GM18517 (cell line): Measurements from ENCODE around the gene BCAS3.

Source experiments
- ATAC-seq: cut with Tn5 transposase; IDR thresholded peaks from one replicate; pipeline ENCODE4 v1.9.1; 2021; ENCODE audit warnings: mild to moderate bottlenecking, moderate library complexity; ENCODE audit not compliant: unreplicated experiment

BCAS3 gene

GRCh38 chr17:61400717-61401388, 723.2 kb downstream of the BCAS3 start:
- no peak for ATAC-seq

DNA sequence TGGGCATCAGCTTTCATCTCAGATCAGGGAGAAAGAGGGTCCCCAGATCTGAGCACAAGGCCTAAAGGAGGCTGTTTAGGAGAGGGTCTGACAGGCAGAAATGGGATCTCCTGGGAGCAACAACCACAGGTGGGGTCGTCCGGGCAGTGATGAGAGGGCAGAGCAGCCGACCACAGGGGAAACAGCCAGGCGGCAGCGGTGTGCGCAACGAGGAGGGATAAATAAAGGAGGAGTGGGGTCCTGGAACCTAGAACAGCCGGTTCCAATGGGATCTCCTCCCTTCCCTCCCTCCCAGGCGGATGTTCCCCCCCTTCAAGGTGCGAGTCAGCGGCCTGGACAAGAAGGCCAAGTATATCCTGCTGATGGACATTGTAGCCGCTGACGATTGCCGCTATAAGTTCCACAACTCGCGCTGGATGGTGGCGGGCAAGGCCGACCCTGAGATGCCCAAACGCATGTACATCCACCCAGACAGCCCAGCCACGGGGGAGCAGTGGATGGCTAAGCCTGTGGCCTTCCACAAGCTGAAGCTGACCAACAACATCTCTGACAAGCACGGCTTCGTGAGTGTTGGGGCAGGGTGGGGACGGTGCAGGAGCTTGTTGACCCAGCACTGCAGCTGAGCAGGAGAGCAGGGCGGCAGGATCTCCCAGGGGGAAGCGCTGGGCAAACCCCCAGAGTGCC, 723.9 kb downstream of the BCAS3 start:
- ATAC-seq: no peak

DNA sequence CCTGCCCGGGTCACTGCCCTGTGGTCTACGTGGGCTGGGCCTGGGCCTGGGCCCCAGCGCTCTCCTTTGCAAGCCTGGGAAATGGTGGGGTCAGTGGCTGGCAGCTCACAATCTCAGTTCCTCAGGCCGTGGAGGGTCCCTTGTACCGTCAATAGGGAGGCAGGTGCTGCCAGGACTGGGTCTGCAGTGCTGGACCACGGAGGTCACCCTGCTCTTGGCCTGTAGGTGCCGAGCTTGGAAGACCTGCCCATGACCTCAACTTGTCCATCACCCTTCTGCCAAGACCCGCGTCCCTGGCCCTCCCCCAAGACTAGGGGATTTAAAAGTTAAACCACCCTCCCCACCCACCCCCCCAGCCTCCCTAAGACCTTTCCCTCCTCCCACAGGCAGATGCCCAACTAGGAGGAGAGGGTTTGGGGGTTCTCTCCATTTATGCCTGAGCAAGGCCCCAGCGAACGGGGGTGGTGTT, 724.5 kb downstream of the BCAS3 start:
- ATAC-seq: no peak

GRCh38 chr17:61402978-61403800, 725.5 kb downstream of the BCAS3 start:
- no peak for ATAC-seq

DNA sequence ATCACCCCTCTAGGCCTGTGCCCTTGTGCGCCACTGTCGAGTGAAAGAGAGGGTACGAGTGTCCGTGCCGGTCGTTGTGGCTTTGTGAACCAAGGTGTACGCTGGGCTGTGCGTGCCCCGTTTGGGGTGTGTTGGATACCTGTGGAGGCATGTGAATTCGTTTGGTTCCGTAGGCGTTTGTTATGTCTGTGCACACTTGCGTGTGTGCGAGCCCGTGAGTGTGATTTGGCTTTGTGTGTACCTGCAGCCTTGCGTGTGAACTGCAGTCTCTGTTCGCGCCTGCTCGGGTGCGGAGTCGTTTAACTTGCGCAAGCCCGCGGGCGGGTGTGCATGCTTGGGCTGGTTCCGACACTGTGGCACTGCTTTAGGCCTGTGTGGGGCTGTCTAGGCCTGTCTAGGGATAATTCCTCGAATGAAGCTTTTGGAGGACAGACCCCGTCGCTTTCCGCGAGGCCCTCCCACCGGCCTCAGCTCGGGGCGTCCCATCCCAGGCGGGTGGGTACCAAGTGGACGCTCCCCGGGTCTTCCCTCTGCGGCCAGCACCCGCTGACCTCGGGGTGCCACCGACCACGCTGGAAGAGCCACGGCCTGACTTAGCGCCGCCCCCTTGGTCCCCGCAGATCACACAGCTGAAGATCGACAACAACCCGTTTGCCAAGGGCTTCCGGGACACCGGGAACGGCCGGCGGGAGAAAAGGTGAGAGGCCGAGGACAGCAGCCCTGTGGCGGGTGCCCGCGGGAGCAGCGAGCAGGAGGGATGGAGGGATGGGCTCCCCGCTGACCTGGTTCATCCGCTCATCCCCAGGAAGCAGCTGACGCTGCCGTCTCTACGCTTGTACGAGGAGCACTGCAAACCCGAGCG, 726.4 kb downstream of the BCAS3 start:
- no peak for ATAC-seq

- ATAC-seq: no peak
These were observed 726.9 kb downstream of the BCAS3 start for GRCh38 chr17:61404663-61404912.

- no peak for ATAC-seq
These were observed 727.4 kb downstream of the BCAS3 start for GRCh38 chr17:61404913-61405685.

- no peak for ATAC-seq
These were observed 728.3 kb downstream of the BCAS3 start for GRCh38 chr17:61405686-61406536.

GRCh38 chr17:61406537-61406845, 728.8 kb downstream of the BCAS3 start:
- ATAC-seq: no peak

- no peak for ATAC-seq
These were observed 729.6 kb downstream of the BCAS3 start for GRCh38 chr17:61406971-61407911.

- no peak for ATAC-seq
These were observed 730.7 kb downstream of the BCAS3 start for GRCh38 chr17:61408151-61409041.

- ATAC-seq: no peak
These were observed 731.9 kb downstream of the BCAS3 start for GRCh38 chr17:61409301-61410112.

- ATAC-seq: no peak
These were observed 732.7 kb downstream of the BCAS3 start for GRCh38 chr17:61410141-61411010.

GRCh38 chr17:61411011-61411260, 733.3 kb downstream of the BCAS3 start:
- no peak for ATAC-seq

GRCh38 chr17:61411261-61412142, 733.9 kb downstream of the BCAS3 start:
- no peak for ATAC-seq
